Right ventricle myocardium superior (tissue), 1 donor: ENCODE results near the gene UBA7. TPM values are rescaled to one million over a fixed set of nuclear protein-coding genes. Genes with fewer than 3 reads are reported as not detected.

Experiments used
- ATAC-seq: fragments of 200-7000 bp; cut with Tn5 transposase; one replicate; pipeline ENCODE4 v1.9.1; 2020; ENCODE audit warnings: mild to moderate bottlenecking; ENCODE audit not compliant: poor library complexity
- DNase-seq: peaks from one replicate; pipeline ENCODE4 v3.0.0-alpha.2; 2020
- intact Hi-C: fragments of 100-400 bp; cut with DNase I; formaldehyde crosslinking; loops from one replicate; pipeline ENCODE4 v1.11.2; 2022
- total RNA-seq: library from RNA; stranded (reverse); fragmentation: NEBNext Ultra II Directional; extraction: Animal tissue kit (Norgen Biotek cat#: 25700); gene quantifications from one replicate; pipeline ENCODE4 v1.2.1, GENCODE V29; 2021
- donor health status: DM: no; HTN: yes; CAD: no; lungs with severe emphysema.

UBA7 gene
- total RNA-seq, 1 donor from 2014 or later: 19.7 TPM

DNA sequence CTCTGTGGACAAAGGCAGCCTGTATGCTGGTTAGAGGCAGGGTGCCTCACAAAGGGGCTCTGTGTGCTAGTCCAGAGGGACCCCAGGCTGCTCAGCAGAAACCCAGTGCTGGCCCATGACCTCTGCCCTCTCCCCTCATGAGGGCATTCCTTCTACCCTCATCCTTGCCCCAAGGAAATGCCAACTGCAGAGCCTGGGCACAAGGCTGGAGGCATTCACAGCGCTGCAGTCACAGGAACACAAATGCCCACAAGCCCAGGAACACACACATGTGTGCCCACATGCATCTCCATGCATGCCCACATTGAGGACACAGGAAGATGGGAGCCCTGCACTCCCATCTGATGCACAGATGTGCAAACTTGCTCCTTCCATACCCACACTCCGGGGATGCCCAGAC, 6.9 kb downstream of the UBA7 start:
- no peak for ATAC-seq
- intact Hi-C loops: no loop called here
- no peak for DNase-seq

DNA sequence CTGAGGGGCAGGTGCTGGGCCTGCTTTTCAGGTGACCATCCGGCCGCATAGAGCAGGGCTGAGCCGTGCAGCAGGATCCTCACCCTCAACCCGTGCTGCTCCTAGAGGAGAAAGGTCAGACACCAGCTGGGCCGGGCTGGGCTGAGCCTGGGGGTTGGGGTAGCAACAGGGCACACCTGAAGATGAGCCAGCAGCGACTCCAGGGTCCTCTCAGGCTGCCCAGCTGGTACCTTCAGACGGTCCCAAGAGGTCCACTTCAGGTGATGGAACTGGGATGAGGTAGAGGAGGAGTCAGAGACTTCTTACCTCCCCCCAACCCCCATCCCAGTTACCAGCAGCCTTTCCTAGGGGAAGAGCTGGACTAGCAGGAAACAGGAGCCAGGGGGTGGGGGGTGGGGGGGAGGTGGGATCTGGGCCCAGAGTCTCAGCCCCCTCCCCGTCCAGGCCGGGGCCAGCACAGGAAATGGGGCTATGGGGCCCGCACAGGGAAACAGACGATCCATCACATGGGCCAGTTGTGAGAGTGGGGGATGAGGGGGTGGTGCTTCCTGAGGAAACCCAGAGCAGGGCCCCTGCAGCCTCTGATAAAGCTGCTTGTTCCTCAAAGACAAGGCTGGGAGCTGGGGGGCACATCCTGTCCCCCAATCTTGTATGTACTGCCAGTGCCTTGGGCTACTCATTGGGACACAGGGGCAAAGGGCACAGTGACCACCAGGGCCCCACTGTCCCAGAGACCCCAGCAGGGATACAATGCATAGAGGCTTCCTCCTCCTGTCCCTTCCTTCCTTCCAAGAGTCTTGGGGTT, 7.7 kb downstream of the UBA7 start:
- ATAC-seq (no peak), DNase-seq (peak; percentile 55)
- intact Hi-C loops: no loop called here

DNA sequence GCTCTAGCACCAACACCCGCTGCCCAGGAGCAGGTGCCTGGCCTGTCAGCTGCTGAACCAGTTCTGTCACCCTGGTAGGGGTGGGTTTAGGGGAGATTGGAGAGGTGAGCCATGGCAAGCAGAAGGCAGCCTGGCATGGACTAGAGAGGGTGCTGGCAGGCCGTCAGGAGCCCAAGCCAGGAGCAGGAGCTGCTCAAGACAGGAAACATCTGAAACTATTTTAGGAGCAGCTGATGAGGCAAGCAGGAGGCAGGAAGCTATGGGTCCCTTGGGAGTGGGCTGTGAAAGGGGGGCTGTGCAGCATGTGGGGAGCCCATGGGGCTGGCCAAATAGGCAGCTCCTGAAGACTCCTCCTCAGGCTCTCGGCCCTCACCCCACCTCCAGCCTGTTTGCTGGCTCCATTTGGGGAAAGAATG, 8.4 kb downstream of the UBA7 start:
- DNase-seq: peak; percentile 92
- peak; percentile 61 for ATAC-seq
- intact Hi-C loops: no loop called here

DNA sequence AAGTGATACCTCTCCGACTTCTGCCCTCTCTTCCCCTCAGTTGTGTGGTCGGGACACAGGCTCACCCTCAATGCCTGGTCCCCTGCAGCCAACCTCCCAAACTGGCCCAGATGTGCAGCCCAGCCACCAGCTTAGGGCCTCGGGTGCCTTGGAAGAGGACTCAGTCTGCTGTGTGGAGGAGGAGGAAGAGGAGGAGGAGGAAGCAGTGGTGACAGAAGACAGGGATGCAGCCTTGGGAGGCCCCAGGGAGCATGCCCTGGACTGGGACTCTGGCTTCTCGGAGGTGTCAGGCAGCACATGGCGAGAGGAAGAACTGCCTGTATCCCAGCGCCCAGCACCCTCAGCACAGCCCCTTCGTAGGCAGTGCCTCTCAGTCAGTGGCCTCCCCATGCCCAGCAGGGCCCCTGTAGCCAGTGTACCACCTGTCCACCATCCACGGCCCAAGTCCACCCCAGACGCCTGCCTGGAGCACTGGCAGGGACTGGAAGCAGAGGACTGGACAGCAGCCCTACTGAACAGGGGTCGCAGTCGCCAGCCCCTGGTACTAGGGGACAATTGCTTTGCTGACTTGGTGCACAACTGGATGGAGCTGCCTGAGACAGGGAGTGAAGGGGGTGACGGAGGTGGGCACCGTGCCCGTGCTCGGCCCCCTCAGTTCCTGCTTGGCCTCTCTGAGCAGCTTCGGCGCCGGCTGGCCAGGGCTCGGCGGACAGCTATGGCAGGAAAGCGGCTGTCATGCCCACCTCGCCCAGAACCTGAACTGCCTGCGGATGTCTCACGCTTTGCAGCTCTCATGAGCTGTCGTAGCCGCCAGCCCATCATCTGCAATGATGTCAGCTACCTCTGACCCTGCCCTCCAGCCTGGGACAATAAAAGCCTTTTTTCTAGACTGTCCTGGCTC, 9.4 kb downstream of the UBA7 start:
- DNase-seq: peak; percentile 51
- intact Hi-C loops: loop anchor here (5.0 kb wide), 1 partner anchor 98 kb away; the partner anchor contains the start of gene MST1R
- no peak for ATAC-seq

DNA sequence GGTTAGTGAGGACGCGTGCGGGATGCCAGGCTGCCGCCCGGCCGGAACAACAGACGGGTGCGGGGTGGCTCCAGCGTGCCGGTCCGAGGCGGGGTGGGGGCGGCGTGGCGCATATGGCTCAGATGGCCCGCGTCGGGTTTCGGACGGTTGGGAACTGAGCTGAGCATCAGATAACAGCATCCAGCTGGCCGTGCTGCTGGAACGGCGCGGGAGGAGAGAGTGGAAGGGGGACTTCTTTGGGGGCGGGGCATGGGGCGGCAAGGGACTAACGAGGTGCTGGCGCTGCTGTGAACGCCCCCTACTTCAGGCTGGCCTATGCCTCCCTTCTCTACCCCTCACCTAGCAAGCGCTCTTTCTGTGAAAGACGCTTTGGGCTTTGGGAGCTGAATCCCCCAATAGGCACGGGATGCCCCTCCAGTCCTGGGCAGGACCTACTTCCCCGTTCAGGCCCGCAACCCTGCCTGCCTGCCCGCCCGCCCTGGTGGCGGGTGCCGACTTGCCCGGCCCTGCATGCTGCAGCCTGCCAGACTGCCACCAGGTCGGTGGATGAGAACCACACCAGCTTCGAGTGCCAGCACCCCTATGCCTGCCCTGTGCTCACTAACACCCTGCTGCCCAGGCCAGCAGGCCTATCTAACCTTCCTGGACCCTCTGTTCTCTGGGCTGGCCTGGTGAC, 10.2 kb downstream of the UBA7 start:
- ATAC-seq: no peak
- intact Hi-C loops: loop anchor here (5.0 kb wide), 1 partner anchor 99 kb away; the partner anchor contains the start of gene MST1R

DNA sequence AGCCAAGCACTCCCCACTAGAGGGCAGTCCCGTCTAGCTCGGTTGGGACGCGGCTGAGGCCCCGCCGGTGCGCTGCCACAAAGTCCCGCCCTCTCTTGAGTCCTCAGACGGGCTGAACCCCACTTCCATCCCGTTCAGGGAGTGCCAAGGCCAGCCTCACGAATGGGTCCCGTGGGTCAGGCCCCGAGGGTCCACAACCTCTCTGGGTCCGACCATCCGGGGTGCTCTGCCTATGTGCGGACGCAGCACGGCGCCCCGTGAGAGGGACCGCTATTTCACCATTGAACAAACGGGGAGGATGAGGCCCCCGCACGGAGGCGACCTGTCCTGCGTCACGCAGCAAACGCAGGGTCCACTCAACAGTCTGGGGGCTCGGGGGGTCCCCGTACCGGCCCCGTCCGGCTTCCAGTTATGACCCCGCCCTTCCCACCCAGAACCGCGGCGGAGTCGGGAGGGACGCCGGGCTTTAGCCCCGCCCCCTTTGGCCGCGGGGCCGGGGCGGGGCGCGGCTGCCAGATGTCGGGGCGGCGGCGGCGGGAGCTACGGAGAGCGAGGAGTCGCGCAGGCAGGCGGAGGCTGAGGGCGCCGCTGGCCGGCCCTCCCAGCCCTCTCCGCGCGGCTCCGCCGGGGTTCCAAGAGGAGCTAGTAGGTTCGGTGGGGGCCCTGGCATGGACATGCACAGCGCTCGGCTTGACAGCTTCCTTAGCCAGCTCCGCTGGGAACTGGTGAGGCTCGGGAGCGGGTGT, 10.9 kb downstream of the UBA7 start, which contains the start of gene INKA1:
INKA1 (plus strand) TSS at position 543 of the 746 bp plus-strand sequence; CDS start at position 675, 132 bp downstream.
- ATAC-seq (peak; percentile 89), DNase-seq (peak; percentile 95)
- intact Hi-C loops: loop anchor here (1.0 to 5.0 kb wide), 2 partner anchors 36 to 99 kb away; partner anchors contain the start of gene MST1R

More for the DNA sequence above, 10.2 kb downstream of the UBA7 start:
- peak; percentile 53 for DNase-seq

DNA sequence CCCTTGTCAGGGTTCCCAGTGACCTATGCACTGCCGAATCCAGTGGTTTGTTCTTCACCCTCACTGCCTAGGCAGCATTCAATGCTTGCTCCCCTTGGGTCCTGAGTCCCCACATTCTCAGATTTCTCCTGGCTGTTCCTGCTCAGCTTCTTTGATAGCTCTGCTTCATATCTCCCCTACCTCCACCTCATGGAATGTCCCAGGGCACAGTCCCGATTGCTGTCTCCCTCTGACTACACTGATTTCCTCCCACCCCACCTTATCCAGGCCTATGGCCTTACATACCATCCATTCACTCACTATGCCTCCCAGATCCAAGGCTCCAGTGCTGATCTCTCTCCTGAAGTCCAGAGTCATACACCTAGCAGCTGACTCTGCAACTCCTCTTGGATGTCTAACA, 12.6 kb downstream of the UBA7 start:
- intact Hi-C loops: loop anchor here (5.0 kb wide), 1 partner anchor 101 kb away; the partner anchor contains the start of gene MST1R
- no peak for DNase-seq
- ATAC-seq: no peak

DNA sequence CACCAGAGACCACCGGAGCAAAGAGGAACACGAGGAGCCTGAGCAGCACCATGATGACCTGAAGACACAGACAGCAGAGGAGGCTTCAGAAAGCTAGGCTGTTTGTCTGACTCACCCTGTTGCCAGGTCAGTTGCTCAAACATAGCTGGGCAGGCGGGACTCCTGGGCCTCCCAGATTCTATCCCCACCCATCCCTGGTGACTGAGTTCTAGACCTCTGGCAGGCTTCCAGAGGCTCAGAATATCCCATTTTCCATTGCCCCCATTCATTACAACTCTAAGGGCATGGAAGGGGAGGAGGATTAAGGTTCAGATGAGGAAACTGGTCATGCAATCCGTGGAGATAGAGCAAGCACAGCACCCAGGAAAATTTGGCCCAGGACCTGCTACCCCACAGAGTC, 14.0 kb downstream of the UBA7 start, which contains the start of gene CDHR4:
CDHR4 (minus strand) TSS at position 113 of the 400 bp plus-strand sequence; CDS start at position 52, 61 bp downstream.
- DNase-seq (peak; percentile 54), ATAC-seq (no peak)
- intact Hi-C loops: loop anchor here (5.0 kb wide), 1 partner anchor 103 kb away; the partner anchor contains the start of gene MST1R

DNA sequence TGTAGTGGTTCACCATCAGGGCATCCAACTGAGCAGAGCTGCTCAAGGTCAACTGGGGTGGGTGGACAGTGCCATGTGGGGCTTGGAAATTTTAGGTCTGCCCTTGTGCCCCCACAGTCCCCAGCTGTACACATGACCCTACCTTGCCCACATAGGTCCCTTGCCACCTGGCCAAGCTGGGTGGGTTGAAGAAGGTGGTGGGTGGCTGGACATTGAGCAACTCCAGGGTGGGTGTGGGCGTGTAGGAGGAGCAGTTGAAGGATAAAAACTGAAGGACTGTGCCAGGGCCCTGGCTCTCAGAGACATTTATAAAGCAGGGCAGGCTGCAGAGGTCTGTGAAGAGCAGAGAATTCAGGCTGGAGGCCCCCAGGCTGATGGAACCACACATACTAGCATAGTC, 14.6 kb downstream of the UBA7 start:
- ATAC-seq (no peak), DNase-seq (no peak)
- intact Hi-C loops: no loop called here

DNA sequence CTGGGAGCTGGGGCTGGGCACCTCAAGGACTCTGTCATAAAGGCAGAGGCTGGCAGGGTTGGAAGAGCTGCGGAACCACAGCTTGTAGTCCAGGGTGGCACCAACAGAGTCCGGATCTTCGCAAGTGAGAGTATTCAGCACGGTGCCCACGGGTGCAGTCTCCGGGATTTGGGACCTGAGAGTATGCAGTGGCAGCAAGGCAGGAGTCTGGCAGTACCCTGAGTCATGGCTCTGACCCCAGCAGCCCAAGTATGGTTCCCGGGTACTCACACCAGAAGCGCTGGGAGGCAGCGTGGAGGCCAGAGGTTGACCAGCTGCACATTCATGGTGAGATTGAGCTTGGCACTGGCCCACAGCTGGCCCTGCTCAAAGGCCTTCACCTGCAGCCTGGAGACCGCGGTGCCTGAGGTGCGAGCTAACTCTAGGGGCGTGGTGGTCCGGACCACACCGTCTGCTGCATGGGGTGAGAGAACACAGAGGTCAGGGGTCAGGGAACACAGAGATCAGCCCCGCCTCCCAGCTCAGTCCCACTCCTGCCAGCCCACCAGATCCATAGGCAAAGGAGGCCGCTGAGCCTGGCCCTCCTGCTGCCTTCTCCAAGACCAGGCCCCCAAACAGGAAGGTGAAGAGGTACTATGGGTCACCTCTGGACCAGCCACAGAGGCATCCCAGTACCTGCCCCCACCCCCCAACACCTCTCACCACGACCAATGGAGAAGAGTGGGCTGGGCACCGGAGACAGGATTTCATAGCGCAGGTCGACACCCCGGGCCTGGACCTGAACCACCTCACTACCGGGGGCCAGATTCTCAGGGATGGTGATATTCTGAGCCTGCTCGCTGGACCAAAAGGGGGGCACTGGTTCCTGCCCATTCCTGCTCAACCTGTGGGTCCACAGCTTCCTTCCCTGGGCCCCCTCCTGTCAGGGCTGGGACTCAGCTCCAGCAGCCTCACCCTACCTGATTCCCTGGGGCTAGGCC, 18.5 kb downstream of the UBA7 start:
- DNase-seq: no peak

DNA sequence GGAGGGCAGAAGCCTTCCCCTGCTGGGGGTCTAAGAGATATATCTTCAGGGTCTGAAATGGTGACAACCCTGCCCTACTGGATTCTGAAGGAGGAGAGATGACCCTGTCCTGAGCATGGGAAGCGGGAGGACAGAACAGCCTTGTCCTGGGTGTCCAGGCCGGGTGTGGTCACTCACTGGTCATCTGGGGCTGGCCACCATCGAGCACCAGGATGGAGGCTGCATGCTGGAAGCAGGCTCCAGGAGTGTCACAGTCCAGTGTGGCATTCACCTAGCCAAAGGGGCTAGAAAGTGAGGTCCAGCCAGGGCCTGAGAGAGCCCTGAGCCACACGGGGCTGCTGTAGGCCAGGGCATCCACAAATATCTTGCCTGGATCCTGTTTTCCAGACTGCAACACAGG, 19.3 kb downstream of the UBA7 start:
- no peak for ATAC-seq
- no peak for DNase-seq
- intact Hi-C loops: no loop called here

More for the DNA sequence above, 18.5 kb downstream of the UBA7 start:
- ATAC-seq: no peak
- intact Hi-C loops: no loop called here

DNA sequence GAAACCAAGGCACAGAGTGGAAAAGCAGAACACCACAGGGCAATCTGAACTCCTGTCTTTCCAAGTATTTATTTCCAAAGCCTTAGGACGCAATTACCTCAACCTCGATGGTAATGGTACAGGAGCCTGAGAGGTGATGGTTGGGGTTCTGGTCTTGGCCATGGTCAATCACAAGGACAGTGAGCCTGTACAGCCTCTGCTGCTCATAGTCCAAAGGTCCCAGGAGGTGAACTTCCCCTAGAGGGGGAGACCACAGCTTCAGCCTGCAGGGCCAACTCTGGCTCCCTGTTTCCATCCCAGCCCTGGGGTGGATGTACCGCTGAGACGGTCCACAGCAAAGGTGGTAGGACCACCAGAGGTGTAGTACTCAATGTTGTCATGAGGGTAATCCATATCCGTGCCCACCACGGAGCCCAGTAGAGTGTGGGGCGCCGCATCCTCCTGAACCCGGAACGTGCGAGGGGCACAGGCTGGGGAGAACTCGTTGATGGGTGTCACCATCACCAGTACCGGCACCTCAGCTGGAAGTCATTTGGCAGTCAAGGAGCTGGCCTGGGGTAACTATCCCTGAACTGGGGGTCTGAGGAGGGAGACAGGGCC, 20.2 kb downstream of the UBA7 start:
- no peak for ATAC-seq
- DNase-seq: no peak
- intact Hi-C loops: no loop called here

DNA sequence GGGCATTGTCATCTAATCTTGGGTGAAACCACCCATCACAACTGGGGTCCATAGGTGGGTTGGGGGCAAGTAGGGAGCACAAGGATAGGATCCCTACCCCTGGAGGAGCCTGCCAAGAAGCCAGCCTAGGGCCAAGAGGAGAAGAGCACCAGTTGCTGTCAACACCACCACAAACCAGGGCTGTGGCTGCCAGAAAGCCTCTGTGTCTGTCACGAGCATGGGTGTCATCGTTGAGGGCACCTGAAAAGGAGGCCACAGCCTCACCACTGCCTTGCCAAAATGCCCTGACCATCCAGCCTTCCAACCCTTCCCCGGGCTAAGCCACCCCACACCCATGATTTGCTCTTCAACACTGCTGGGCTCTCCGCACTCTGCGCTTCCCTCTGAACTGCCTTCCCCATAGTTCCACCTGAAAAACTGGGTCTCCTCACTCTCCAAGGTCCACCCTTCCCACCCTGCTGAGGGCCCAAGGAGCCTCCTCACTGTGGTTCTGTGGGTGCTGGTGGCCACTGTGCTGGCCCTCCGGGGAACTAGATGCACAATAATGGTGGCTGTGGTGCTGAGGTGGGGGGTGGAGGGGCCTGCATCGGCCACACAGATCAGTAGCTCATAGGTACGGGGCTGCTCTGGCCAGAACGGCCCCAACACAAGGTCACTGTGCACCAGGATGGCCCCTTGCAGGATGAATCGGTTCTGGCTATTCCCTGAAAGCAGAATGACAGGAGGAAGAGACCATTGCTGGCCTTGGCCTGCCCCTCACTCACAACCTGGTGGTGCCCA, 21.2 kb downstream of the UBA7 start:
- DNase-seq (no peak), ATAC-seq (no peak)
- intact Hi-C loops: no loop called here

DNA sequence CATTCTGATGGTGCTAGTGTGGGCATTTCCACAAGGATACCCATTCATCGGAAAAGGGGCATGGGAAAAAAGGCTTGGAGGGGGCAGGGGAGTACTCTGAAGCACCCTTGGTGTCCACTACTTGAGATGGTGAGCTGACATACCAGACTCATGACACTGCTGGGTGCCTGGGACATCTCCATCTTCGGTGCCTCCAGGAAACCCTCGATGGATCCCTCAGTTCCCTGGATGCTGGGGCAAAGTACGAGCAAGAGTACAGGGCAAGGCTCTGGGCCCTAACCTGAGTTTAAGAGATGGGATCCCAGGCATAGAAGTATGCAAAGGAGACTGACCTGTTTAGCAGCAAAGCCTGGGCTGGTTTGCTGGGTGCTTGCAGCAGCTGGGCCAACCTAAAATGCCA, 22.2 kb downstream of the UBA7 start:
- intact Hi-C loops: no loop called here
- DNase-seq (no peak), ATAC-seq (no peak)

DNA sequence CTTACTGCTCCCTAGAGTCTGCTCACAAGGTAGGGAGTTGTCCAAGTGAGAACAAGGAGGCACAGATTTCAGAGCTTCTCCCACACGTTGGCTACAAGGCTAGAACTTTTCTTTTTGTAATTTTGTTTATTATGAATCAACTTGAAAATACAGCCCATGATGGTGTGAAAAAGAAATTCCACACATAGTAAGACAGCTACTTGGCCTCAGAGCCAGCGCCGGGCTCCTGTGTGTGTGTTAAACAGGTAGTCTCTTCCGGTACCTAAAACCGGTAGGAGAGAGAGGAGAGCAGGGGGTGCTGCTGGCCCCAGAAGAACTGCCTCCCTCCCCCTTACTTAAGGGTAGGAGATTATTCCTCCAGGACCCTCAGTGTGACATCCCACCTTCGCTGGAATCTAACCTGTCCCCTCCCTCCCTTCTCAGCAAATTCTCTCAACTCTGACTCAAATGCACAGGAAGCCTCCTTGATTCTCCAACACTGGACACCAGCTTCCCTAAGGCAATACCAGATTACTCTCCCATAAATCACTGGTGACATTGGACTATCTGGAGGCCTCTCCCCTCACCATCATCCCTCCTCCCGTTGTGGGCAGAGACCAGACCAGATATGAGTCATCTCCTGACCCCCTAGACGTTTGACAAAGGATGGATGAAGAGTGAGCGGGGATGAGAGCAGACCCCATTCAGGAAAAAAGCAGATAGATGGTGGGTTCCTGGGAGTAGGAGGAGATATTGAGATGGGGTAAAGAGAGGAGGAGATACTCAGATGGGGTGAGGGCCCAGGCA, 22.9 kb downstream of the UBA7 start:
- intact Hi-C loops: no loop called here
- DNase-seq (no peak), ATAC-seq (no peak)
